Tongue (tissue), 2 donors: ENCODE results near the gene TMEM91. TPM values are rescaled to one million over a fixed set of nuclear protein-coding genes. Genes with fewer than 3 reads are reported as not detected.
A peak's percentile ranks its signal among the peaks of the same experiment; 100 is the strongest.

Experiments used
- DNase-seq: peaks from one replicate; pipeline ENCODE4 v3.0.0-alpha.2; 2015
- total RNA-seq: library from RNA; depleted of rRNA; stranded (reverse); fragments of >200 nt; gene quantifications from one replicate; pipeline ENCODE4 v1.2.3, GENCODE V29; 2014

Gene TMEM91
- total RNA-seq, 1 donor from 2014 or later = 11.8 TPM

GRCh38 chr19:41411100-41411967, 35.0 kb downstream of the TMEM91 start:
- no peak for DNase-seq

GRCh38 chr19:41411968-41412265, 35.6 kb downstream of the TMEM91 start:
- no peak for DNase-seq

- DNase-seq = no peak
These were observed 36.6 kb downstream of the TMEM91 start for GRCh38 chr19:41412953-41413352.

GRCh38 chr19:41413947-41414346, 37.6 kb downstream of the TMEM91 start:
- DNase-seq = no peak

- no peak for DNase-seq
These were observed 38.1 kb downstream of the TMEM91 start for GRCh38 chr19:41414461-41414860.

- DNase-seq = peak; percentile 56
These were observed 38.8 kb downstream of the TMEM91 start for GRCh38 chr19:41415154-41415571.

GRCh38 chr19:41416194-41416674, 39.9 kb downstream of the TMEM91 start:
- no peak for DNase-seq

- DNase-seq = no peak
These were observed 44.0 kb downstream of the TMEM91 start for GRCh38 chr19:41420101-41420880.

- no peak for DNase-seq
These were observed 45.0 kb downstream of the TMEM91 start for GRCh38 chr19:41421314-41421713.

- no peak for DNase-seq
These were observed 45.6 kb downstream of the TMEM91 start for GRCh38 chr19:41421973-41422372.

GRCh38 chr19:41422456-41422855, 46.1 kb downstream of the TMEM91 start:
- DNase-seq = no peak

- no peak for DNase-seq
These were observed 46.6 kb downstream of the TMEM91 start for GRCh38 chr19:41422955-41423354.

GRCh38 chr19:41424335-41425173, 48.2 kb downstream of the TMEM91 start:
- DNase-seq = no peak

GRCh38 chr19:41425174-41426115, 49.1 kb downstream of the TMEM91 start:
- DNase-seq = no peak

GRCh38 chr19:41426116-41426841, 49.9 kb downstream of the TMEM91 start:
- DNase-seq = no peak

GRCh38 chr19:41426952-41427646, 50.8 kb downstream of the TMEM91 start, which contains the start of gene B3GNT8:
Gene B3GNT8 (minus strand): TSS chr19:41427374. CDS start chr19:41426778, 596 bp downstream.
- peak; percentile 84 for DNase-seq

GRCh38 chr19:41427647-41428480, 51.5 kb downstream of the TMEM91 start:
- peak; percentile 35 for DNase-seq

GRCh38 chr19:41428481-41428859, 52.1 kb downstream of the TMEM91 start:
- DNase-seq = no peak

- DNase-seq = no peak
These were observed 54.6 kb downstream of the TMEM91 start for GRCh38 chr19:41430922-41431321.
